CD14-positive monocyte (primary cell): Measurements from ENCODE around the gene CDH12. TPM values are rescaled to one million over a fixed set of nuclear protein-coding genes. Genes with fewer than 3 reads are reported as not detected.

ENCODE experiments used
- DNase-seq, 3 donors: peaks; one replicate each; pipeline ENCODE4 v3.0.0-alpha.2; 2011 to 2022
- H2AFZ ChIP-seq: 2 replicates; pipeline ENCODE4 v1.6.0; 2012; ENCODE audit warnings: mild to moderate bottlenecking, low read depth, low read length, inconsistent platforms; ENCODE audit not compliant: insufficient read depth, poor library complexity, severe bottlenecking
- H3K27ac ChIP-seq, 2 donors: 1 replicate in 1 of 2; 2 replicates in 1 of 2; pipeline ENCODE4 v1.5.1; 2012 to 2013; ENCODE audit warnings: low read length in 2 of 2, control low read depth in 1 of 2, inconsistent platforms in 1 of 2, low read depth in 1 of 2, mild to moderate bottlenecking in 1 of 2
- H3K27me3 ChIP-seq, 2 donors: one replicate each; pipeline versions ENCODE4 v1.6.0 to v1.6.1; 2011 to 2013; ENCODE audit warnings: low read length in 2 of 2; ENCODE audit not compliant: control insufficient read depth in 2 of 2, insufficient read depth in 2 of 2
- H3K36me3 ChIP-seq, 2 donors: replicated peaks in 1 of 2; 1 replicate in 1 of 2; 2 replicates in 1 of 2; pipeline versions ENCODE4 v1.5.1 to v1.6.1; 2012 to 2013; ENCODE audit warnings: low read length in 2 of 2, control low read depth in 1 of 2, inconsistent platforms in 1 of 2, mild to moderate bottlenecking in 1 of 2; ENCODE audit not compliant: insufficient read depth in 2 of 2, control insufficient read depth in 1 of 2
- H3K4me1 ChIP-seq, 2 donors: 1 replicate in 1 of 2; 2 replicates in 1 of 2; pipeline versions ENCODE4 v1.5.1 to v1.6.1; 2012 to 2013; ENCODE audit warnings: low read length in 2 of 2, control low read depth in 1 of 2, inconsistent platforms in 1 of 2, mild to moderate bottlenecking in 1 of 2, moderate library complexity in 1 of 2; ENCODE audit not compliant: insufficient read depth in 2 of 2, control insufficient read depth in 1 of 2
- H3K4me2 ChIP-seq: replicated peaks from 2 replicates; pipeline ENCODE3; 2012; ENCODE audit warnings: low read length, moderate library complexity, mild to moderate bottlenecking; ENCODE audit not compliant: poor library complexity, severe bottlenecking; ENCODE audit errors: extremely low read depth
- H3K4me3 ChIP-seq, 3 experiments: fragments of 200-600 bp in 1 of 3; sonication (generic) in 1 of 3; replicated peaks in 1 of 3; 1 replicate in 2 of 3; 2 replicates in 1 of 3; pipeline ENCODE4 v1.5.1; 2011 to 2013; ENCODE audit warnings: low read length in 3 of 3, mild to moderate bottlenecking in 3 of 3, control low read depth in 2 of 3, low read depth in 2 of 3, inconsistent platforms in 1 of 3, moderate library complexity in 1 of 3
- H3K79me2 ChIP-seq: 2 replicates; pipeline ENCODE4 v1.6.0; 2012; ENCODE audit warnings: mild to moderate bottlenecking, control low read depth, inconsistent platforms, low read length, moderate library complexity; ENCODE audit not compliant: insufficient read depth
- H3K9ac ChIP-seq: 2 replicates; pipeline ENCODE4 v1.6.0; 2017; ENCODE audit warnings: low read length, mild to moderate bottlenecking; ENCODE audit not compliant: insufficient read depth, poor library complexity, severe bottlenecking
- H3K9me3 ChIP-seq, 2 donors: replicated peaks in 1 of 2; 1 replicate in 1 of 2; 2 replicates in 1 of 2; pipeline versions ENCODE4 v1.5.1 to v1.6.1; 2012 to 2013; ENCODE audit warnings: low read length in 2 of 2, control low read depth in 1 of 2; ENCODE audit not compliant: control insufficient read depth in 1 of 2, insufficient read depth in 1 of 2
- H4K20me1 ChIP-seq: 2 replicates; pipeline ENCODE4 v1.6.0; 2012; ENCODE audit warnings: mild to moderate bottlenecking, low read length, control low read depth, moderate library complexity; ENCODE audit not compliant: insufficient read depth
- H3K27ac Mint-ChIP-seq, 7 donors: one replicate each; pipeline ENCODE4 v1.8.0; 2020; ENCODE audit warnings: mild to moderate bottlenecking in 7 of 7, mixed read lengths in 7 of 7, moderate library complexity in 6 of 7, inconsistent platforms in 2 of 7
- H3K27me3 Mint-ChIP-seq, 3 donors: one replicate each; pipeline ENCODE4 v1.8.0; 2021 to 2022; ENCODE audit warnings: low read depth in 3 of 3, mild to moderate bottlenecking in 3 of 3, mixed read lengths in 3 of 3, moderate library complexity in 3 of 3, inconsistent platforms in 1 of 3
- H3K36me3 Mint-ChIP-seq, 2 donors: one replicate each; pipeline ENCODE4 v1.8.0; 2020; ENCODE audit warnings: mixed read lengths in 2 of 2, inconsistent platforms in 1 of 2, mild to moderate bottlenecking in 1 of 2
- H3K4me1 Mint-ChIP-seq: one replicate; pipeline ENCODE4 v1.8.0; 2020; ENCODE audit warnings: mild to moderate bottlenecking, mixed read lengths
- H3K4me3 Mint-ChIP-seq, 2 donors: one replicate each; pipeline ENCODE4 v1.8.0; 2020; ENCODE audit warnings: mild to moderate bottlenecking in 2 of 2, mixed read lengths in 2 of 2, moderate library complexity in 1 of 2
- H3K9me3 Mint-ChIP-seq, 7 donors: one replicate each; pipeline ENCODE4 v1.8.0; 2020 to 2022; ENCODE audit warnings: mixed read lengths in 7 of 7, mild to moderate bottlenecking in 6 of 7, moderate library complexity in 6 of 7, inconsistent platforms in 2 of 7
- WGBS: methylation state at CpG from one replicate; pipeline ENCODE4 v1.1.5; 2013; ENCODE audit warnings: missing lambda C conversion rate; ENCODE audit not compliant: insufficient coverage; 5-methylcytosine and 5-hydroxymethylcytosine counted together
- intact Hi-C, 2 donors: fragments of 100-400 bp; cut with micrococcal nuclease; formaldehyde crosslinking; loops; one replicate each; pipeline versions ENCODE4 v1.15.0 to v1.15.1; 2023
- polyA plus RNA-seq, 3 donors: library from polyadenylated mRNA; depleted of rRNA in 1 of 3; unstranded in 2 of 3; stranded (reverse) in 1 of 3; fragments of 300-500 nt in 2 of 3; fragments of >200 nt in 1 of 3; fragmentation: Illumina TruSeq in 2 of 3; gene quantifications; 1 replicate in 2 of 3; 2 replicates in 1 of 3; pipeline ENCODE4 v1.2.3, GENCODE V29; 2012 to 2021
- TF ChIP-seq, protein P1 (sequence below): fragments of 200-600 bp; IDR thresholded peaks from one replicate; pipeline ENCODE4 v1.8.0; 2022; ENCODE audit warnings: antibody characterized with exemption, mild to moderate bottlenecking

CDH12 gene
- polyA plus RNA-seq, 3 donors, result not detected

DNA sequence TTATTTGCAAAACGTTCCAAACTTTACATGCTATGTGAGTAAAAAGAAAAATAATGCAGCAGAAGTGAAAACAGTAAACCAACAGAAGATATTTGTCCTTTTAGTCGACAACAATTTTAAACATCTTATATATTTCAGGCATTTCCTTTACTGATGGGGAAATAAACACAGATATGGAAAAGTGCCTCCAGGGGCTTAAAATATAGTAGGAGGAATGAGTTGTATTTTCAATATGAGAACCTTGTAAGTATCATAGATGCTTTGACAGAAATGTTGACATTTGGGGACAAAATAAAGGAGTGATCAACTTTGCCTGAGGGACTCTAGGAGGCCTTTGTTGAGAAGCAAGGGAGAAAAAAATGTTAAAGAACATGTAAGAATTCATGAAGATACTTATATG, 1043.5 kb downstream of the CDH12 start:
- intact Hi-C loops, result no loop called here
- H3K79me2 ChIP-seq, result no peaks in the 10 kb centered on the region
- H3K4me1 ChIP-seq, result peaks cover 0 to 5% of the 10 kb centered on the region in 2 donors
- no peaks in the 10 kb centered on the region for H3K36me3 ChIP-seq
- no peak overlapping the region for H3K9ac ChIP-seq
- H3K27me3 ChIP-seq, result no peaks in the 10 kb centered on the region
- H2AFZ ChIP-seq, result no peak overlapping the region
- no peaks in the 10 kb centered on the region for H3K9me3 Mint-ChIP-seq
- H3K27ac Mint-ChIP-seq, result no peak overlapping the region
- H4K20me1 ChIP-seq, result no peaks in the 10 kb centered on the region
- no CpG with 5 or more reads among the region's 2 CpGs for whole genome bisulfite sequencing
- H3K27me3 Mint-ChIP-seq, result peaks cover 0 to 1% (median 0%) of the 10 kb centered on the region in 3 donors
- H3K27ac ChIP-seq, result no peak overlapping the region
- H3K4me1 Mint-ChIP-seq, result peaks cover 19% of the 10 kb centered on the region
- no peaks in the 10 kb centered on the region for H3K36me3 Mint-ChIP-seq
- no peak overlapping the region for H3K4me3 Mint-ChIP-seq
- H3K9me3 ChIP-seq, result no peaks in the 10 kb centered on the region
- H3K4me2 ChIP-seq, result no peak overlapping the region
- H3K4me3 ChIP-seq, result no peak overlapping the region
- TF ChIP-seq, protein P1, sequence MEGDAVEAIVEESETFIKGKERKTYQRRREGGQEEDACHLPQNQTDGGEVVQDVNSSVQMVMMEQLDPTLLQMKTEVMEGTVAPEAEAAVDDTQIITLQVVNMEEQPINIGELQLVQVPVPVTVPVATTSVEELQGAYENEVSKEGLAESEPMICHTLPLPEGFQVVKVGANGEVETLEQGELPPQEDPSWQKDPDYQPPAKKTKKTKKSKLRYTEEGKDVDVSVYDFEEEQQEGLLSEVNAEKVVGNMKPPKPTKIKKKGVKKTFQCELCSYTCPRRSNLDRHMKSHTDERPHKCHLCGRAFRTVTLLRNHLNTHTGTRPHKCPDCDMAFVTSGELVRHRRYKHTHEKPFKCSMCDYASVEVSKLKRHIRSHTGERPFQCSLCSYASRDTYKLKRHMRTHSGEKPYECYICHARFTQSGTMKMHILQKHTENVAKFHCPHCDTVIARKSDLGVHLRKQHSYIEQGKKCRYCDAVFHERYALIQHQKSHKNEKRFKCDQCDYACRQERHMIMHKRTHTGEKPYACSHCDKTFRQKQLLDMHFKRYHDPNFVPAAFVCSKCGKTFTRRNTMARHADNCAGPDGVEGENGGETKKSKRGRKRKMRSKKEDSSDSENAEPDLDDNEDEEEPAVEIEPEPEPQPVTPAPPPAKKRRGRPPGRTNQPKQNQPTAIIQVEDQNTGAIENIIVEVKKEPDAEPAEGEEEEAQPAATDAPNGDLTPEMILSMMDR, result no peak
- no peak for DNase-seq

GRCh38 chr5:21807953-21808352, 1045.2 kb downstream of the CDH12 start:
- Histone ChIP-seq H3K27ac (no peak overlapping the region), H3K4me1 (peaks cover 0 to 5% of the 10 kb centered on the region in 2 donors), H3K4me2 (peak overlapping the region; percentile 2), H2AFZ (no peak overlapping the region), H3K9ac (no peak overlapping the region), H3K27me3 (no peaks in the 10 kb centered on the region), H3K79me2 (no peaks in the 10 kb centered on the region), H3K9me3 (no peaks in the 10 kb centered on the region), H3K36me3 (no peaks in the 10 kb centered on the region), H3K4me3 (no peak overlapping the region), H4K20me1 (no peaks in the 10 kb centered on the region)
- DNase-seq, result peak; percentile 25 to 63 (median 32)
- no peak overlapping the region for H3K4me3 Mint-ChIP-seq
- TF ChIP-seq, protein P1, result no peak
- H3K4me1 Mint-ChIP-seq, result peaks cover 19% of the 10 kb centered on the region
- H3K27ac Mint-ChIP-seq, result peak overlapping the region in 6 of 7 donors; percentile 23 to 85 (median 72)
- H3K36me3 Mint-ChIP-seq, result no peaks in the 10 kb centered on the region
- 0% methylated on average over 2 of the region's 5 CpGs for WGBS
- intact Hi-C loops, result no loop called here
- peaks cover 0 to 1% (median 0%) of the 10 kb centered on the region in 3 donors for H3K27me3 Mint-ChIP-seq
- no peaks in the 10 kb centered on the region for H3K9me3 Mint-ChIP-seq
